NT2/D1 (cell line): ENCODE results near the gene TRMT44.

Experiments used
- SUZ12 ChIP-seq: IDR thresholded peaks from 2 replicates; pipeline ENCODE4 v1.6.1; 2011; ENCODE audit not compliant: insufficient read length, insufficient read depth; ENCODE audit errors: extremely low read depth
- YY1 ChIP-seq: IDR thresholded peaks from 2 replicates; pipeline ENCODE4 v1.6.1; 2011; ENCODE audit not compliant: insufficient read length, insufficient read depth
- ZNF274 ChIP-seq: IDR thresholded peaks from 2 replicates; pipeline ENCODE4 v1.6.1; 2011; ENCODE audit warnings: mild to moderate bottlenecking, low read depth, low read length

DNA sequence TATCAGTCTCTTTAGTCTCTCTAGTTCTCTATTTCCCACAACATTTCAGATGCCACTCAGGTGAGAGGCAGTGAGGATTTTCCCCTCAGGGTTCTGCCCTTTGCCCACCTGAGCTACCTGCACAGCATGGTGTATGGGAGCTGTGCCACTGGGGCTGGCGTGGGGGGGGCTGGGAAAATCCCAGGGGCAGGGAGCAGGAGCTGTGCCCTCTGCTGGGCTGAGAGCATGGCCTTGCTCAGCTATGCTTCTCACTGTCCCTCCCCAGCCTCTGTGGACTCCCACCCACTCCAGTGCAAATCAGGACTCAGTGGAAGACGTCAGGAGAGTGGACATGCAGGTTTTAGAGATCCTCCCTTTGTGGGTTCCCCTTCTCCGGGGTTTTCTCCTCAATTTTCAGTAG, 57.2 kb downstream of the TRMT44 start:
- no peak for TF ChIP-seq ZNF274
- TF ChIP-seq SUZ12, result no peak
- no peak for TF ChIP-seq YY1
